GM12873 (cell line): ENCODE results near the gene COG5.

Experiments used
- CTCF ChIP-seq: IDR thresholded peaks from 2 replicates; pipeline ENCODE4 v1.5.1; 2012; ENCODE audit warnings: low read depth, mild to moderate bottlenecking, moderate library complexity, low read length, control low read depth; ENCODE audit not compliant: insufficient read depth; ENCODE audit errors: missing control alignments

COG5 gene

GRCh38 chr7:107344799-107345198, 218.9 kb downstream of the COG5 start:
- no peak for TF ChIP-seq CTCF

- no peak for TF ChIP-seq CTCF
Measured at GRCh38 chr7:107344286-107344685, 219.4 kb downstream of the COG5 start.

GRCh38 chr7:107338080-107338479, 225.6 kb downstream of the COG5 start:
- no peak for TF ChIP-seq CTCF

GRCh38 chr7:107332488-107333269, 231.0 kb downstream of the COG5 start:
- TF ChIP-seq CTCF: no peak

GRCh38 chr7:107330478-107330877, 233.2 kb downstream of the COG5 start:
- TF ChIP-seq CTCF: no peak

GRCh38 chr7:107327986-107328569, 235.6 kb downstream of the COG5 start:
- TF ChIP-seq CTCF: no peak

- no peak for TF ChIP-seq CTCF
Measured at GRCh38 chr7:107326061-107326460, 237.7 kb downstream of the COG5 start.
